NB4 (cell line): ENCODE data around the gene RRBP1.

Experiments
- CTCF ChIP-seq: IDR thresholded peaks from one replicate; pipeline ENCODE4 v1.5.1; 2012; ENCODE audit warnings: low read depth, low read length
- MYC ChIP-seq: IDR thresholded peaks from 2 replicates; pipeline ENCODE4 v1.6.1; 2011; ENCODE audit warnings: low read depth, low read length
- POLR2A ChIP-seq: IDR thresholded peaks from 2 replicates; pipeline ENCODE4 v1.6.1; 2011; ENCODE audit warnings: mild to moderate bottlenecking; ENCODE audit not compliant: insufficient read length; ENCODE audit errors: extremely low read depth

GRCh38 chr20:17728074-17728473, 46.0 kb upstream of the RRBP1 start:
- no peak for TF ChIP-seq POLR2A
- TF ChIP-seq CTCF = no peak
- TF ChIP-seq MYC = no peak
